CD4-positive, alpha-beta T cell treated with Interleukin-21 for 1 hour (primary cell): ENCODE measurements around the gene GRID2.

Source experiments
- DNase-seq: peaks from one replicate; pipeline ENCODE4 v3.0.0-alpha.2; 2020

Gene GRID2

DNA sequence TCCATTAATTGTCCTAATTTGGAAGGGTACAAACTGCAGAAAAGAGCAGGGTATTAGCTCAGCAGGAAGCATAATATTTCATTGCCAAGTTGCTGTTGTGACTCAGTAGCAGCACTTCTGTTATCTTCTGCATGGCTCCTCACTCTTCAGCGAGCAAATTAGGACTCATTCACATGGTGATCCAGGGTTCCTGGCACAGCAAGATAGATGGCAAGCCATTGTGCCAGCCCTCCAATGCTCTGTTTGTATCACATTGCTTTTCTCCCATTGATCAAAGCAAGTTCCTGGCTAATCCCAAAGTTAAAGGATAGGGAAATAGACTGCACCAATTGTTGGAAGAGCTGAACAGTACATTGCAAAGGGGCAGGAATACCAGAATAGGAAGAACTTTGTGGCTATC, 1142.3 kb downstream of the GRID2 start:
- no peak for DNase-seq

DNA sequence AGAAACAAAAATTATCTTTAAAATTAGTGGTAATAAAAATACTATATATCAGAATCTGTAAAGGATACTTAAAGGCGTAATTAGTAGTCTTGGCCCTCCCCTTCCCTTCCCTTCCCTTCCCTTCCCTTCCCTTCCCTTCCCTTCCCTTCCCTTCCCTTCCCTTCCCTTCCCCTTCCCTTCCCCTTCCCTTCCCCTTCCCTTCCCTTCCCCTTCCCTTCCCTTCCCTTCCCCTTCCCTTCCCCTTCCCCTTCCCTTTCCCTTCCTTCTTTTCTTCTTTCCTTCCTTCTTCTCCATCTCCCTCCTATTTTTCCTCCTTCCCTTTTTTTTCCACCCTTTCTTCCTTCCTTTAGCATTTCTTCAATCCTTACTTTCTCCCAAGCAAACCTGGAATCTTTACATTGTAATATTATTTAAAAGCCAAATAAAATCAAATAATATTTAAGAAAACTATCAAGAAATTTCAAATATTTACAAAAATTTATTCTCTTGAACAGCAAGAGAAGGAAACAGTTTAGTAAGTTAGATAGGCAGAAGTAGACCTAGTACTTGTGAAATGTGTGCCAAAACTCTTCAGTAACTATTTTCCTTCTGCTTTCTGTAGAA, 1145.0 kb downstream of the GRID2 start:
- no peak for DNase-seq

DNA sequence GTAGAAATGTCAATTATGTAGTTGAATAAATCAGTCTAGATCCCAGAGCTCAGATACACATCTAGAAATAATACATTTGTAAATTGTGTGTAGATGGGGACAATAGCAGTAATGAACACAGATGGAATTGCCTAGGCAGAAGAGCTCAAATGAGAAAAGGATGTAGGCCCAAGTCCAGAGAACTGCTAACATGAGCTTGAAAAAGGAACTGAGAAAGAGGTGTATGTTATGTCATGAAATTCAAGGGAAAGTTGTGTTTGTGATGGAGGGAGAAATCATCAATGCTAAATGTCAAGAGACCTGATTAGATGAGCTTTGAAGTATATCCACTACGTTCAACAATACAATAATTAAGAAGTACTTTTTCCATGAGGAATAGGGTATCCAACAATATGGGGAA, 1148.2 kb downstream of the GRID2 start:
- DNase-seq: no peak

DNA sequence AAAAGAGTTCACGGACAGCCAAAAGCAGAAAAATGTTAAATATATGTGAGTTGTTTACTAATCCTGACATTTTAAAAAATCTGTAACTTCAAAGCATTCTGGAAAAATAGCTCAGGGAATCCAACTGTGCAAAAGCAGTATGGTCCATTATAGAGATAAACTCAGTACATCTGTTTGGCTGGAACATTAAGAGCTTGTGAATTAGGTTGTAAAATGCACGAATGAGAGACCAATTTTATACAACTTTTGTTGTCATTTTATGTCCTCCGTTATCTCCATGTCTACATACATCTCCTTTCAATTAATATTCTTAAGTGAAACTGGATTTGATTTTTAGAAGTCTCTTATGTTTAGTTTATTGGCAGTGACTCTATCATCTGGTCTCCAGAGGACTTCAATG, 1157.8 kb downstream of the GRID2 start:
- DNase-seq: no peak

DNA sequence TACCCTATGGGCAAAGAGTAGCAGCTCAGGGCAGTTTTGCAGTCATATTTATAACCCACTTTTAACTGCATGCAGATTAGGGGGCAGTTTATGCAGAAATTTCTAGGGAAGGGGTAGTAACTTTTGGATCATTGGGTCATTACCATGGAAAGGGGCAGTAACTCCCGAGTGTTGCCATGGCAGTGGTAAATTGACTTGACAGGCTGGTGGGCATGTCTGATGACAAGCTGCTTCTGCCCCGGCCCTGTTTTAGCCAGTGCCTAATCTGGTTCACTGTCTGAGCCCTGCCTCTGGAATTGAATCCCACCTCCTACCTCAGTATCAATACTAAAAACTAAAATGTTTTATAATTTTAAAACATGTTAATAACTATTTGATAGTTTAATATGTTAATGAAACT, 1162.7 kb downstream of the GRID2 start:
- DNase-seq: no peak

DNA sequence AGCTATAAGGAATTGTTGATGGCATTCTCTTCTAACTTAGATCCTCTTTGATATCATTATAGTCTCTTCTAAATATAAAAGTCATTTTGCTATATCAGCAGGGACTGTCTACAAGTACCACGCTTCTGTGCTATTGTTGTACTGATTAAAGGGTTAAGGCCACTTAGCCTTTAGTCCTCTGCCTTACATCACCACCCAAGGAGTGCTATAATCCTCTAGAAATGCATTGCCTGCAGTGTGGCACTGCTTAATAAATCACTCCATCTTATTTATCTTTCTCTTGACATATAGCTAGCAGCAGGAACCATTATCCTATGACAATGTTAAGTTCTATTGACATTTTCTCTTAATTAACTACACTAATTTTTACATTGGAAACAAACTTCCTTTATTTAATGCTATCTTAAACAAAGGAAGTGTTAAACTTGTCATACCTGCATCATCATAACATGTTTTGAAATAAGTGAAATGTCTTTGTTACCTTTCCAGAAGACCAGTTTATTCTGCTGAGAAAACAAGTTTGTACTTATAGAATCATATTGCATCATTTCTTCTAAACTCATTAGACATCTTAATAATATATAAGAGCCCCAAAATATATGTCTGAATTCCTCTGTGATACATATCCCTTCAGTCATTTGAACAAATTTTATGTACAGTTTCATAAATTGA, 1163.9 kb downstream of the GRID2 start:
- DNase-seq: no peak

DNA sequence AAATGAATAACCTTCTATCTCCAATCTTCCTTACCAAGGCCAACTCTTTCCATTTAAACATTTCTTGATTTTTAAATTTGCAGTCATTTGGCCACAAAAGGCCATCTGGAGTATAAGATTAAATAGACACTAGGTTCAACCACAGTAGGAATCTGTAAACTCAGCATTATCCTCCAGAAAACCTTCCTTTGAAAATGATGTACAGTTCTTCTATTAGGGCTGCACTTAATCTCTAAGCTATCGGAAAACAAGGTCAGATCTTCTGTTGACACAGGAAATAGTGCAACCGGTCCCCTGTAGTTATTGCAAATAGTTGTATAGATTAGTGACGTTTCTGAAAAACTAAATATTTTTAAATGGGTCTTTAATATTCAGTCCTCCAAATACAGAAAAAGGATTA, 1165.8 kb downstream of the GRID2 start:
- no peak for DNase-seq

DNA sequence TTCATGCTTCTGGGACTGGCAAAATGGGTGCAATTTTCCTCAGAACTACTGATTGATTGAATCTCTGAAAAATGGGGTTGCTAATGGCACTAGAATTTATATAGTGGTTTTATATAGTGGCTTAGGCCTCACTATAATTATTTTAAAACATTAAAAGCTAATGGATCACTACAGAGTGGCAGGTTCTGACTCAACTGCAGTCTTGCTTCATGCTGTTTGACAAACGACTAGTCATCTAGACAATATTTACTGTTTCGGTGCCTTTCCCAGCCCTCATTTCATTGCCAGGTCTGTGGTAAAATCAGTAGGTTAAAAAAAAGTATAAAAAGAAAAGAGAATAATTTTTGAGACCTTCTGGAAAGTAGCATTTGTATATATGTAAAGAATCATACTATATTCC, 1172.0 kb downstream of the GRID2 start:
- DNase-seq: no peak

DNA sequence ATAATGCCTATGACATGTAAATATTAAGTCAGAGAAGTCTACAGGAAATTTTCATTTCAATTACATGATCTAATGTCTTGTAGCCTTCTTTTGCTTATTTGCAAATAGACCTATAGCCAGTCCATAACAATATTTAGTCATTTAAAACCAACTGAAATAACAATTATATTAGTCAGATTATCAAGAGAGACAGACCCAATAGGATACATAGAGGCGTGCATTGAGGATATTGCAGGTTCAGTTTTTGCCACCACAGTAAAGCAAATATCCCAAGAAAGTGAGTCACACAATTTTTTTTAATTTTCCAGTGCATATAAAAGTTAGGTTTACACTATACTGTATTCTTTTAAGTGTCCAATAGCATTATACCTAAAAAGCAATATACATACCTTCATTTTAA, 1175.0 kb downstream of the GRID2 start:
- no peak for DNase-seq

DNA sequence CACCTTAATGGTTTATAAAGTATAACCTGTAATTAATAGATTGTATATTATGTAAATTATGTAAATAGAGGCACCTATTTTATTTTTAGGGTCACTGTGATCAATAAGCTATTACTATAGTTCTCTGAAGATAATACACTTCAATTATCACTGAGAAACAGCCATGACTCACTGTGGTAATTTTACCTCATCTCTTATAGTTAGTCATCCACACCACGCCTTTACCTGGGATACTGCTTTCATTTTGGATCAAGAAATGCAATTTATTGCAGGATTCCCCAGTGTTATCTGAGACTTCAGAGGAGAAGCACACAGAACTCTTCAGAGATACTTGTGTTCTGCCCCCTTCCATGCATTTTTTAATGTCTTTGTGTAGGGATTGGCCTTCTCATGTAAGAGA, 1176.7 kb downstream of the GRID2 start:
- DNase-seq: no peak

DNA sequence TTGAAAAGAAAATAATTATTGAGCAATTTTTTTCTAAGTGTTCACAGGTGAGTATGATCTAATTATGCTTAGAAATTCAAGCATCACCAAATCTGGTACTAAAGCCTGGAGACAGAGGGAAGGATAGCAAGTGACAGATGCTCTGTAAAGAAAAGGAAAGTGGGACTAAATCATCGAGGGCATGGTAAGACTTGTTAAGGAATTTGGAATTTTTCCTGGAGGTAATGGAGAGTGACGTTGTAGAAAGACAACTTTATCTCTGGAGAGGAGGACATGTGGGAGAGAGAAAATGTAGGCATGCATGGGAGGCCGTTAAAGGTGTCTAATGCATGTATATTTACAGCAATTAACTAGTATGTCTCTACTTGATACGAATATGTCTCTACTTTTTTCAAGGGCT, 1191.6 kb downstream of the GRID2 start:
- no peak for DNase-seq

DNA sequence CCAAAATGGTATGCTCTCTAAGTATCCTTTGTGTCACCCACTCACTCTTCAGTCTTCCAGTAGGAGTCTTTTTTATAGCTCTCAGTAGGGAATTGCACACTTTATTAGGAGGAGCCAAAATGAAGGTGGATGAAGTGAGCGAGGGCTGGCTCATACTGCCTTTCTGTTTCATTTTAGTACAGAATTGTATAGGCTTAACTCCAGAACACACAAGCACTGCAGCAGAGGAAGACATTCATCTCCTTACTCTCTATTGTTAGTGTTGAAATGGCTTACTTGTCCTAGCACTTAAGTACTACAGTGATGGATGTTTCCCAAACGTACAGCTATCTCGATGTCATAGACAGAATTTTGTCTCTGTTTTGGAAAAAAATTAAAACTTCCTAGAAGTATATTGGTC, 1197.5 kb downstream of the GRID2 start:
- no peak for DNase-seq

DNA sequence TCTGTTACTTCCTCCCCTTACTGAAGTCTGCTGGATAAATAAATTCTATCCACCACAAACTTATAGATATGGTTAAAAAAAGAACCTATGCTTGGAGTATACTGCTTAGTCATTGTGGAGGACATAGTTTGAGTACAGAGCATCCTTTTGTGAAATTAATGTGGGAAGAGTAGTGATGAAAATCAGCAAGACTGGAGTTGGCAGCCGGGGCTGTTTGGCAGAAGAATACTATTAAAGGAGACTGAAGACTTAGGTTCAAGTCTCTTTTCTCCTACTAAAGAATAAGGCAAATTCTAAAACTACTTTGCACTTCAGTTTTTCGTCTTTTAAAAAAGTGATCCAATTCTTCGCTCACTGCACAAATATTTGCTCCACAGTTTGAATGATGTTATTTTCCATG, 1198.2 kb downstream of the GRID2 start:
- no peak for DNase-seq

DNA sequence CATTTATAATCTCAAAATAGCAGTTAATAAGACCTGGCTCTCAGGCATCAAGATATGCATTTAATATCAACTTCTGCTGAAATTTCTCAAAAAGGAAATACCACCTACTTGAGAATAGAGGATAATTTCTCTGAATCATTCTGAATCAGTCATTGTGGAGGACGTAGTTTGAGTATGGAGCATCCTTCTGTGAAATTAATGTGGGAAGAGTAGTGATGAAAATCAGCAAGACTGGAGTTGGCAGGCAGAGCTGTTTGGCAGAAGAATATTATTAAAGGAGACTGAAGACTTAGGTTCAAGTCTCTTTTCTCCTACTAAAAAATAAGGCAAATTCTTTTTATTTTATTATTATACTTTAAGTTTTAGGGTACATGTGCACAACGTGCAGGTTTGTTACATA, 1199.2 kb downstream of the GRID2 start:
- no peak for DNase-seq

DNA sequence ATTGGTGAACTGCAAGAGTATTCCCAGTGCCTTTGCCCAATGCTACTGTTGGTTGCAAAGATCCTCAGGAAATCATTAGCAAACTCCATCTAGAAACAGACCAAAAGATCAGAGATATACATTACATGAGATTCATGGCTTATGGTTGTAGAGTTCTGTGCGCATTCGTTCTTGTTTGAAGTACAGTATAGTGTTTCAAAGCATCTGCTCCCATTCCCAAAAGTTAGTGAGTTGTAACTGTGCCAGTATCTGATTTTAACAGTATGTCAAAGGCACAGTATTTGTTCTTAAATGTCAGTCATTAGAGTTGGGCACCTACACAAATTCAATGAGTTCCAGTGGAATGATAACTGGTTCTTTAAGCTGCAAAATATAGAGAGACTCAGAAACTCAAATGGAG, 1210.1 kb downstream of the GRID2 start:
- no peak for DNase-seq

DNA sequence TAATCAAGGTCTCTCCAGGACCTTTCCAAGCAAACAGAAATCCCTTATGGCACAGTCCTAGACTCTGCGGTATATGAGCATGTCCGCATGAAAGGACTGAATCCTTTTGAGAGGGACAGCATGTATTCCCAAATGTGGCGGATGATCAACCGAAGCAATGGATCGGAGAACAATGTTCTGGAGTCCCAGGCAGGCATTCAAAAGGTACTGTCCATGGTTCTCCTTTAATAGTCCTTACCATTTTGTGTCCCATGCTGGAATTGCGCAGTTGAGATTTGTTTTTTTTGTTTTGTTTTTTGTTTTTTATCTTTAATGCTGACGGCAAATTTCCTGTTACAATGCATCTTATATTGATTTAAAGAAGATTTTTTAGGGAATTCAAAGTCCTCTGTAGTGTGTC, 1211.4 kb downstream of the GRID2 start:
- DNase-seq: no peak

DNA sequence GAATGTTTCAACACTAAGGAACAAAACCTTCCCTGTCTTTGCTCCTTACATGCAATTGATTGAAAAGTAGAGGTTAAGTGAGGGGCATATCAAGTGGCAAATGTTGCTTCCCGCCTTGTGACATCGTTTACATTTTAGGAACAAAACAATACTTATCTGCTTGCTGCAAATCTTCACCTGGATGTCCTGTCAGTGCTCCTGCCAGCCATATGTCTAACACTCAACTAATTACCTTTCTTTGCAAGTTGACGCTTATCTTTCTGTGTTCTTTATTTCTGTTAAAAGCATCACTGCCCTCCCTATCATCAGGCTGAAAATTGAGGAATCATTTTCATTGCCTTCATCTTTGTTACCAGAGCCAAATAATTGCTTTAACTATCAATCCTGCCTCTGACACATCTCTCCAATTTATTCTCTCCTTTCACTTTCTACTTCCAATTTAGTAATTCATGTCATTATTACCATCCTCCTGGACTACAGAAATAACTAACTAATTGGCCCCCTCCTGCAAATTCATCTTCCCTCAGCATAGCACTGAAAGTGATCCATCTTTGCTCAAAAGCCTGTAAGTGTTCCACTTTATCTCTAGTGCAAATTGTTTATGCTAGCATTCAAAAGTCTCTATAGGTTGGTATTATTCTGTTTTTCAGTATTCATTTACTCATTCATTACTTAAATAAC, 1226.1 kb downstream of the GRID2 start:
- no peak for DNase-seq

DNA sequence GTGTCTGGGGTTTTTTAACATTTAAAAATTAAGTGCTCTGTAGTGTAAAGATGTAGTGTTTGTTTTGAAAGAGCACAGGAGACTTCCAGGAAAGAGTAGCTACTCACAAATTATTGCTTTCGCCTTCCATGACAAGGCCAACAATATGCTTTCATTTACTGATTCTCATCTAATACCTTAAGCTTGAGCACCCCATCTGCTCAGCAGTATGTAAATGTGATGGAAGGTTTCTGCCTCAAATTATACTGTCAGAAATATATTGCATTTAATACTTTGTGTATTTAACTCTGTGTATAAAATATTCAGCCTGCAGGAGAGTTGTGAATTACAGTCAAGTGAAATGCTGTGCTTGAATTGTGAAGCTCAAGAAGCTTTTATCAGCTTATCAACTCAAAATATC, 1228.5 kb downstream of the GRID2 start:
- no peak for DNase-seq

DNA sequence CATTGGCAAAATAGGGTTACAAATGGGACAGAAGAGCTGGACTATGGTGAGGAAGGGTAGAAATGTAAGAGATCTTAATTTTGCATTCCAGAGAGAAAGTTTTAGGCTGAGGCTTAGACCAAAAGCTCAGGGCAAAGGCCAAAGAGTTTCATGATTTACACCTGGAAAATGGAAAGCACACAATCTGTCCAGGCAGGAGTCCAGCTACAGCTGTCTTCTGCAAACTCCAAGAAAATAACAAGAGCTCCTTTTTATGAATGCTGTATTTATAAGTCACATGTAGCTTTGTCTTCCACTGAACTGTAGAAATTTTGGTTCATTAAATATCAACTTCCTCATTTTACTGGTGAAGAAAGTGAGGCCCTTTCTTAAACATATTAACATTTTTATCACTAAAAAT, 1236.8 kb downstream of the GRID2 start:
- DNase-seq: no peak

DNA sequence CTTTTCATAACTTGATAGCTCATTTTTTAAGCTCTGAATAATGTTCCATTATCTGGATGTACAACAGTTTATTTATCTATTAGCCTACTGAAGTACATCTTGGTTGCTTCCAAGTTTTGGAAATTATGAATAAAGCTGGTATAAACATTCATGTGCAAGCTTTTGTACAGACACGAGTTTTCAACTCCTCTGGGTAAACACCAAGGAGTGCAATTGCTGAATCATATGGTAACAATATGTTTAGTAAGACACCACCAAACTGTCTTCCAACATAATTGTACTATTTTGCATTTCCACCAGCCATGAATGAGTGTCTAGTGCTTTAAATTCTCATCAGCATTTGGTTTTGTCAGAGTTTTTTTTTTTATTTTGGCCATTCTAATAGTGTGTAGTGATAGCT, 1258.1 kb downstream of the GRID2 start:
- no peak for DNase-seq

DNA sequence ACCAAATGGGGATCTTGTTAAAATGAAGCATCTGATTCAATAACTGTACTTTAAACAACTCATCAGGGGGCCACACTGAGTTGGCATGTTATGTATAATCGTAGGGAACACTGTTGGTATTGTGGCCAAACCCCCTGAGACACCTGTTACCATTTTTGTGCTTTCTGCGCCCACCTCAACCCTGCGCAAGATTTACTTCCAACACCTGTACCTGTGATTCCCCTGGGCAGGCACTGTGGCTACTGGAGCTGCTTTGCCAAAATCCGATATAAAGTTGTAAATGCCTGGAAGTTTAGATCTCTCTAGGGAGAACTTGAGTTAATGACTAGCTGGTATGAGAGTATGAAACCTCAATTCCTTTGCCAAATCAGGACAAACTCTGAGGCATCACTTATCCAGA, 1265.0 kb downstream of the GRID2 start:
- no peak for DNase-seq

DNA sequence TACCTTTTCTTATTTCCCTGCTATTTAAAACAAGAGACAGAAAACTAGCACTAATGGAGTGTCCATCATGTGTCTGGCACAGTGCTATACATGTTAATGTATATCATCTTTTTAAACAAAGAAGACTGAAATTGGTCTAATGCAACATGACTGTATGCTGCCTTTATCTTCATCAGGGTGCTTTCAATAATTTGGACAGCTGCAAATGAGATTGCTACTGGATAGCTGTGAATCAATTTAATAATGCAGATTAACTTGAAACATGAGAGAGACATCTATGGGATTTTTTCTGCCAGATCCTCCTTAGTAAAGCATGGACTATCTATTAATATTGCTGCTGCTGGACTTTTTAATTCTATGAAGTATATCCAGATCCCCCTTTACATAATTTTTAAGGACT, 1269.5 kb downstream of the GRID2 start:
- no peak for DNase-seq

DNA sequence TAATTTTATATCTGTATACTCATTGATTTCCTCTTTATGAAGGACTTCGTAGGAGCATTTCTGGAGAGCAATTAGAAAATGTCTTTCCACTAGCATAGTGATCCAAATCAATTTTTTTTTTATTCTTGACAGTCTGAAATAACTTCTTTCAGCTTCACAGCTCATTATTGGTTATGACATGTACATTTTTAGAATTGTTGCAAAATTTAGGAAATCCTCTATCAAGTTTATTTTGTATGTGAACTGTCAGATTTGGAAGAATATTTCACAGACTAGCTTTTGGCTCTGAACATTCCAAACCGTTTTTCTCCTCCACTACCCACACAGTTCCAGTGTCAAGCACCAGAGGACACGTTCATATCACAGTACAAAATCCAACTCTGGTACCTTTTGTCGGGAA, 1275.2 kb downstream of the GRID2 start:
- no peak for DNase-seq

DNA sequence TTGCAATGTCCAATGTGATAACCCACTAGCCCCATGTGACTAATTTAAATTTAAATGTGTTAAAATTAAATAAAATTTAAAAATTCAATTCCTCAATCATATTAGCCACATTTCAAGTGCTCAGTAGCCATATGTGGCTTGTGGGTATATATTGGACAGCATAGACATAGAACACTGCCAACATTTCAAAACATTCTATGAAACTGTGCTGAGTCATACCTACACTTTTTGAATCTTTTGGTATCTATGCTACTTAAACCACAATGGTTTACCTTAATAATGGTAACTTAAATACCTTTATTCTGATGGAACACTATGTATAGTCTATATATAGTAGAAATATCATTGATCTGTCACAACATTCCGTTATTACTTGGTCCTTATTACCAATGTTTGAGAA, 1301.4 kb downstream of the GRID2 start:
- no peak for DNase-seq

DNA sequence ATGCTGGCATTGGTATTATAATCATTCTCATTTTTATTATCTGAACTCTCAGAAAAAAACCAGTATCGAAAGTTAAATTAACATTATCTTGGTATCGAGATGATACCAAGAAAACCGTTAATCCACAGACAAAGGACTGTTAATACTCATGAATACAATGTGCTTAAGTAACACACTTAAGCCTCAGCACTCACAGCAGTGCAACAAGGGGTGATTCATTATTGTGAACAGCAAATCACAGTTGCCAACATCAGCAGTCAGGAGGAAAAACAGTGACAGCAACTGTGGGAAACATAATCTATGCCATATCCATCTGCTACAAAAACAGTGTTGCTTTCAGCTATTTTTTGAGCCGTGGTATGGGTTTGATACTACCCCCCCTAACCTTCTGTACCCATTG, 1313.8 kb downstream of the GRID2 start:
- no peak for DNase-seq
